ENCODE measurements around the gene PRSS23.

The PRSS23 gene

GRCh38 chr11:86812322-86812670, 12.0 kb downstream of the PRSS23 start:
- peaks cover 1% of the 10 kb centered on the region for H3K27me3 ChIP-seq
- TF ChIP-seq, protein P1, sequence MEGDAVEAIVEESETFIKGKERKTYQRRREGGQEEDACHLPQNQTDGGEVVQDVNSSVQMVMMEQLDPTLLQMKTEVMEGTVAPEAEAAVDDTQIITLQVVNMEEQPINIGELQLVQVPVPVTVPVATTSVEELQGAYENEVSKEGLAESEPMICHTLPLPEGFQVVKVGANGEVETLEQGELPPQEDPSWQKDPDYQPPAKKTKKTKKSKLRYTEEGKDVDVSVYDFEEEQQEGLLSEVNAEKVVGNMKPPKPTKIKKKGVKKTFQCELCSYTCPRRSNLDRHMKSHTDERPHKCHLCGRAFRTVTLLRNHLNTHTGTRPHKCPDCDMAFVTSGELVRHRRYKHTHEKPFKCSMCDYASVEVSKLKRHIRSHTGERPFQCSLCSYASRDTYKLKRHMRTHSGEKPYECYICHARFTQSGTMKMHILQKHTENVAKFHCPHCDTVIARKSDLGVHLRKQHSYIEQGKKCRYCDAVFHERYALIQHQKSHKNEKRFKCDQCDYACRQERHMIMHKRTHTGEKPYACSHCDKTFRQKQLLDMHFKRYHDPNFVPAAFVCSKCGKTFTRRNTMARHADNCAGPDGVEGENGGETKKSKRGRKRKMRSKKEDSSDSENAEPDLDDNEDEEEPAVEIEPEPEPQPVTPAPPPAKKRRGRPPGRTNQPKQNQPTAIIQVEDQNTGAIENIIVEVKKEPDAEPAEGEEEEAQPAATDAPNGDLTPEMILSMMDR (IDR thresholded peaks at IDR 0.05), result no peak
- H3K27ac ChIP-seq, result no peak overlapping the region
- H3K4me1 ChIP-seq (ENCODE audit: control insufficient read depth in 1 of 2, insufficient read depth in 1 of 2, low read depth in 1 of 2, low read length in 1 of 2), result no peaks in the 10 kb centered on the region
- no peaks in the 10 kb centered on the region for H3K36me3 ChIP-seq
- H3K4me3 ChIP-seq (ENCODE audit: low read depth in 1 of 2, low read length in 1 of 2), result no peak overlapping the region
- H3K9me3 ChIP-seq, result no peaks in the 10 kb centered on the region

DNA sequence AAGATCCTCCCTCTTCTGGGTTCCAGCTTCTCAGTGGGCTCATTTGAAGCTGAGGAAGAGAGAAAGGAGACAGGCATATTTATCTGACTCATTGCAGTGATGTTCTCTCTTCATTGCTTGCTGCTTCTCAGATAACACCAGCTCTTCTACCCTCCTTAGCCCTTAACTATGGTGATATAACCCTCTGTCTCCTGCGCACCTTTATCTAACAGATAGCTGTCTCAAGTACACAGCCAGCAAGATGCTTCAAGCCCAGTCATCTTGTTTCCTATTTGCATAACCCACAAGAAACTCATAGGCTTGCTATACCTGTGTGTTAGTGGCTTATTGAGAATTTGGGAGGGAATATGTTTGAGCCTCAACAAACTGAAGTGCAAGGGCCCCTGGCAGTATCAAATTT, 12.6 kb downstream of the PRSS23 start:
- Histone ChIP-seq H3K27ac (no peak overlapping the region), H3K27me3 (peaks cover 8% of the 10 kb centered on the region), H3K4me3 (ENCODE audit: low read depth in 1 of 2, low read length in 1 of 2) (no peak overlapping the region), H3K36me3 (no peaks in the 10 kb centered on the region), H3K4me1 (ENCODE audit: control insufficient read depth in 1 of 2, insufficient read depth in 1 of 2, low read depth in 1 of 2, low read length in 1 of 2) (no peaks in the 10 kb centered on the region), H3K9me3 (no peaks in the 10 kb centered on the region)
- TF ChIP-seq, protein P1 (IDR thresholded peaks at IDR 0.05), result no peak

- peaks cover 8% of the 10 kb centered on the region for H3K27me3 ChIP-seq
- H3K4me1 ChIP-seq (ENCODE audit: control insufficient read depth in 1 of 2, insufficient read depth in 1 of 2, low read depth in 1 of 2, low read length in 1 of 2), result no peaks in the 10 kb centered on the region
- no peak overlapping the region for H3K4me3 ChIP-seq (ENCODE audit: low read depth in 1 of 2, low read length in 1 of 2)
- H3K9me3 ChIP-seq, result no peaks in the 10 kb centered on the region
- TF ChIP-seq, protein P1 (IDR thresholded peaks at IDR 0.05), result no peak
- H3K27ac ChIP-seq, result no peak overlapping the region
- H3K36me3 ChIP-seq, result no peaks in the 10 kb centered on the region
Measured at GRCh38 chr11:86814775-86815174, 14.4 kb downstream of the PRSS23 start.

GRCh38 chr11:86815726-86816125, 15.4 kb downstream of the PRSS23 start:
- H3K4me1 ChIP-seq (ENCODE audit: control insufficient read depth in 1 of 2, insufficient read depth in 1 of 2, low read depth in 1 of 2, low read length in 1 of 2), result no peaks in the 10 kb centered on the region

DNA sequence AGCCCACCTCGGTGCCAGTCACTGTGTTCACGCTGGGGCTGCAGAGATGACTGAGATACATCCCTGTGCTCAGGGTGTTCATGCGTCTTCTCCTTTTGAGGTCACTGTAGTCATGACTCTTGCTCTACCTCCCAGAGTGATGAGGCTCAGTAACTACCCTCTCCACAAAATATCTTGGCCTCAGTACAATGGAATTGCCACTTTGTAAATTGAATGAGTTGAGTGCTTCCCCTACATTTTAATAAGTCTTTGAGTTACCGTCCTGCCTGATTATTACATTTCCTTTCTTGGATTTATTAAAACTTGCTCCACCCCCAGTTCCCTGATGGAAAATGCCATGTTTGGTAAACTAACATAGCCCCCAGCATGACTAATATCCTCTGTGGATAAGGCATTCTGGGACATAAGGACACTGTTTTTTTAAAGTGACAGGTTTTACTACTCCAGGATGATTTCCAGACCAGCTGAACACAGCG, 15.9 kb downstream of the PRSS23 start:
- no peak overlapping the region for H3K27ac ChIP-seq
- H3K9me3 ChIP-seq, result no peaks in the 10 kb centered on the region
- H3K4me1 ChIP-seq (ENCODE audit: control insufficient read depth in 1 of 2, insufficient read depth in 1 of 2, low read depth in 1 of 2, low read length in 1 of 2), result no peaks in the 10 kb centered on the region
- TF ChIP-seq, protein P1 (IDR thresholded peaks at IDR 0.05), result no peak
- no peak overlapping the region for H3K4me3 ChIP-seq (ENCODE audit: low read depth in 1 of 2, low read length in 1 of 2)
- H3K36me3 ChIP-seq, result no peaks in the 10 kb centered on the region
- peaks cover 8% of the 10 kb centered on the region for H3K27me3 ChIP-seq

More at GRCh38 chr11:86815726-86816125, 15.4 kb downstream of the PRSS23 start:
- Histone ChIP-seq H3K9me3 (no peaks in the 10 kb centered on the region), H3K27ac (no peak overlapping the region), H3K4me3 (ENCODE audit: low read depth in 1 of 2, low read length in 1 of 2) (no peak overlapping the region), H3K27me3 (peaks cover 8% of the 10 kb centered on the region), H3K36me3 (no peaks in the 10 kb centered on the region)
- TF ChIP-seq, protein P1 (IDR thresholded peaks at IDR 0.05), result no peak

Data from neutrophil (primary cell).